PC-3 (cell line): ENCODE measurements around the gene VWC2L. TPM values are rescaled to one million over a fixed set of nuclear protein-coding genes. Genes with fewer than 3 reads are reported as not detected.

Experiments used
- ATAC-seq: fragments of 200-7000 bp; cut with Tn5 transposase; 2 replicates; pipeline ENCODE4 v1.9.1; 2020; ENCODE audit warnings: mild to moderate bottlenecking, moderate library complexity
- BruUV-seq: library from RNA; stranded (reverse); fragments of 400-500 nt; replicated peaks from 2 replicates; lab custom pipeline; 2021; lab: Mats Ljungman, UMichigan
- CTCF ChIA-PET: fragments of 300-600 bp; sonication (Branson Sonifier 250); formaldehyde crosslinking; loops from one replicate; lab custom pipeline; 2022; ENCODE audit warnings: antibody characterized with exemption; lab: Charles Lee
- POLR2A ChIA-PET: fragments of 300-600 bp; sonication (Branson Sonifier 250); formaldehyde crosslinking; loops from one replicate; lab custom pipeline; 2022; ENCODE audit warnings: antibody characterized with exemption; ENCODE audit not compliant: unreplicated experiment; lab: Charles Lee
- DNase-seq: peaks from one replicate; pipeline ENCODE4 v3.0.0-alpha.2; 2015
- H2AFZ ChIP-seq: fragments of 300-600 bp; sonication (generic); 2 replicates; pipeline ENCODE4 v1.6.0; 2016; ENCODE audit warnings: antibody characterized with exemption, low read length
- H3F3A ChIP-seq: fragments of 300-600 bp; sonication (generic); one replicate; pipeline ENCODE4 v1.6.0; 2017; ENCODE audit warnings: antibody characterized with exemption, low read length, control low read depth, mild to moderate bottlenecking; ENCODE audit not compliant: unreplicated experiment
- H3K27ac ChIP-seq: fragments of 300-600 bp; sonication (generic); 2 replicates; pipeline ENCODE4 v1.5.1; 2016; ENCODE audit warnings: mild to moderate bottlenecking, low read length
- H3K27me3 ChIP-seq: fragments of 300-600 bp; sonication (generic); 2 replicates; pipeline ENCODE4 v1.6.1; 2016; ENCODE audit warnings: low read length, mixed read lengths
- H3K36me3 ChIP-seq: fragments of 300-600 bp; sonication (generic); 2 replicates; pipeline ENCODE4 v1.6.1; 2016; ENCODE audit warnings: low read depth, mixed run types, low read length, mixed read lengths
- H3K4me1 ChIP-seq: fragments of 300-600 bp; sonication (generic); 2 replicates; pipeline ENCODE4 v1.5.1; 2016; ENCODE audit warnings: low read length; ENCODE audit not compliant: insufficient read depth
- H3K4me2 ChIP-seq: fragments of 300-600 bp; sonication (generic); 2 replicates; pipeline ENCODE4 v1.6.0; 2016; ENCODE audit warnings: low read length
- H3K4me3 ChIP-seq: fragments of 300-600 bp; sonication (generic); 2 replicates; pipeline ENCODE4 v1.5.1; 2016; ENCODE audit warnings: mild to moderate bottlenecking, low read length, mixed read lengths
- H3K79me2 ChIP-seq: fragments of 300-600 bp; sonication (generic); 2 replicates; pipeline ENCODE4 v1.6.1; 2017; ENCODE audit warnings: low read length, mixed read lengths
- H3K9ac ChIP-seq: fragments of 300-600 bp; sonication (generic); 2 replicates; pipeline ENCODE4 v1.6.0; 2016; ENCODE audit warnings: mild to moderate bottlenecking, low read length
- H3K9me2 ChIP-seq: fragments of 300-600 bp; sonication (generic); replicated peaks from 2 replicates; pipeline ENCODE4 v1.6.1; 2016; ENCODE audit warnings: mixed run types, low read length, mixed read lengths
- H3K9me3 ChIP-seq: fragments of 300-600 bp; sonication (generic); 2 replicates; pipeline ENCODE4 v1.6.1; 2016; ENCODE audit warnings: low read length, mixed read lengths
- H4K20me1 ChIP-seq: fragments of 300-600 bp; sonication (generic); 2 replicates; pipeline ENCODE4 v1.6.1; 2016; ENCODE audit warnings: low read length, mixed read lengths
- EZH2 ChIP-seq: fragments of 300-600 bp; sonication (generic); IDR thresholded peaks from one replicate; pipeline ENCODE4 v1.6.1; 2017; ENCODE audit warnings: antibody characterized with exemption, mild to moderate bottlenecking, low read length; ENCODE audit not compliant: unreplicated experiment
- EZH2phosphoT487 ChIP-seq: fragments of 300-600 bp; sonication (generic); IDR thresholded peaks from 2 replicates; pipeline ENCODE4 v1.6.1; 2018; ENCODE audit warnings: mild to moderate bottlenecking, antibody characterized with exemption, low read length, borderline replicate concordance
- intact Hi-C: fragments of 100-400 bp; cut with micrococcal nuclease; formaldehyde crosslinking; loops from 2 replicates; pipeline ENCODE4 v1.9.0; 2023
- total RNA-seq: library from RNA; depleted of rRNA; stranded (reverse); fragments of >200 nt; gene quantifications from 2 replicates; pipeline ENCODE4 v1.2.3, GENCODE V29; 2014
- TF ChIP-seq, protein P1 (sequence below): fragments of 300-600 bp; sonication (generic); conservative IDR thresholded peaks from 2 replicates; pipeline ENCODE4 v1.5.1; 2017; ENCODE audit warnings: antibody characterized with exemption, low read depth, mild to moderate bottlenecking, low read length

The VWC2L gene
- total RNA-seq, 1 experiment from 2014 or later = not detected

DNA sequence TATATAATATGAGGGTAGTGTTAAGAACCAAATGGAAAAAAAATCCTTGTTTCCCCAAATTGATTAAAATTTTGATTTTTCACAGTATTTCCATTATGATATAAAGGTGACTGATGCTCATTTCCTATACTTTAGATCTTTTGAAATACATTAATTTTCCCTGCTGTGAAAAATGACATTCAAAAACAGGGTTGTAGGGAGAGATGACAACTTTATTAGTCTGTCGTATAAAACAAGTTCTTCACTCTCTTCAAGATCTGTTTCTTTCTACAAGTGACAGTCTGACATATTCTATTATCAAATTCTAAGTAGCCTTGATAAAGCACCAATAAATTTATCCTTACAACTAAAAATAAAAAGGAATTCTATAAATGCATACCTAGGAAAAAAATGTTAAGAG, 45.3 kb upstream of the VWC2L start:
- Histone ChIP-seq H3F3A (no peaks in the 10 kb centered on the region), H4K20me1 (no peaks in the 10 kb centered on the region), H2AFZ (no peak overlapping the region), H3K9me3 (no peaks in the 10 kb centered on the region), H3K4me2 (no peak overlapping the region), H3K27ac (no peak overlapping the region), H3K27me3 (no peaks in the 10 kb centered on the region), H3K9me2 (no peaks in the 10 kb centered on the region), H3K9ac (no peak overlapping the region), H3K4me1 (no peaks in the 10 kb centered on the region), H3K36me3 (no peaks in the 10 kb centered on the region), H3K79me2 (no peaks in the 10 kb centered on the region), H3K4me3 (no peak overlapping the region)
- CTCF ChIA-PET = no interaction called here
- POLR2A ChIA-PET = no interaction called here
- DNase-seq = no peak
- ATAC-seq = no peak
- BruUV-seq = no TSS peak
- TF ChIP-seq EZH2 (no peak), EZH2phosphoT487 (no peak)
- TF ChIP-seq, protein P1, sequence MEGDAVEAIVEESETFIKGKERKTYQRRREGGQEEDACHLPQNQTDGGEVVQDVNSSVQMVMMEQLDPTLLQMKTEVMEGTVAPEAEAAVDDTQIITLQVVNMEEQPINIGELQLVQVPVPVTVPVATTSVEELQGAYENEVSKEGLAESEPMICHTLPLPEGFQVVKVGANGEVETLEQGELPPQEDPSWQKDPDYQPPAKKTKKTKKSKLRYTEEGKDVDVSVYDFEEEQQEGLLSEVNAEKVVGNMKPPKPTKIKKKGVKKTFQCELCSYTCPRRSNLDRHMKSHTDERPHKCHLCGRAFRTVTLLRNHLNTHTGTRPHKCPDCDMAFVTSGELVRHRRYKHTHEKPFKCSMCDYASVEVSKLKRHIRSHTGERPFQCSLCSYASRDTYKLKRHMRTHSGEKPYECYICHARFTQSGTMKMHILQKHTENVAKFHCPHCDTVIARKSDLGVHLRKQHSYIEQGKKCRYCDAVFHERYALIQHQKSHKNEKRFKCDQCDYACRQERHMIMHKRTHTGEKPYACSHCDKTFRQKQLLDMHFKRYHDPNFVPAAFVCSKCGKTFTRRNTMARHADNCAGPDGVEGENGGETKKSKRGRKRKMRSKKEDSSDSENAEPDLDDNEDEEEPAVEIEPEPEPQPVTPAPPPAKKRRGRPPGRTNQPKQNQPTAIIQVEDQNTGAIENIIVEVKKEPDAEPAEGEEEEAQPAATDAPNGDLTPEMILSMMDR = no peak
- intact Hi-C loops = no loop called here

DNA sequence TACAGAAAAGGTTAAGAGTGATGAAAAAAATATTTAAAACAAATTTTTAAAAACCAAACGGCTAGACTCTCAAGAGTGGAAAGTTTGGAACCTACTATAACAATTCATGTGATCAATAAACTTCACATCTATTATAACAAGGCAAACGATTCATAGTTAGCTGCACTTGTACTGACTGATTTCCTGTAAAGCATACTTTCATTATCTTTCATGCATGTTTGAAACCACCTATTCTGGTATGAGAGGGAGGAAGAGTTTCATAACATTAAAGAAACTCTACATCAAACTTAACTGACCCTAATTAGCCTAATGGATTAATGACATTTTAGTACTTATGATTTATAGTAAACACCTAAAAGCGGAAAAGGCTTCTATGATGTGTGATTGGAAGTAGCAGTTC, 43.7 kb upstream of the VWC2L start:
- ATAC-seq = no peak
- no TSS peak for BruUV-seq
- no peak overlapping the region for H3K9ac ChIP-seq
- no peaks in the 10 kb centered on the region for H4K20me1 ChIP-seq
- no peaks in the 10 kb centered on the region for H3K4me1 ChIP-seq
- no peak overlapping the region for H2AFZ ChIP-seq
- H3K4me2 ChIP-seq = no peak overlapping the region
- no peaks in the 10 kb centered on the region for H3K27me3 ChIP-seq
- ChIA-PET POLR2A (no interaction called here), CTCF (no interaction called here)
- intact Hi-C loops = no loop called here
- no peak overlapping the region for H3K4me3 ChIP-seq
- no peaks in the 10 kb centered on the region for H3K36me3 ChIP-seq
- H3K79me2 ChIP-seq = no peaks in the 10 kb centered on the region
- DNase-seq = no peak
- no peaks in the 10 kb centered on the region for H3K9me2 ChIP-seq
- H3K9me3 ChIP-seq = no peaks in the 10 kb centered on the region
- no peak overlapping the region for H3K27ac ChIP-seq
- TF ChIP-seq EZH2phosphoT487 (no peak), EZH2 (no peak)
- TF ChIP-seq, protein P1 = no peak
- no peaks in the 10 kb centered on the region for H3F3A ChIP-seq

DNA sequence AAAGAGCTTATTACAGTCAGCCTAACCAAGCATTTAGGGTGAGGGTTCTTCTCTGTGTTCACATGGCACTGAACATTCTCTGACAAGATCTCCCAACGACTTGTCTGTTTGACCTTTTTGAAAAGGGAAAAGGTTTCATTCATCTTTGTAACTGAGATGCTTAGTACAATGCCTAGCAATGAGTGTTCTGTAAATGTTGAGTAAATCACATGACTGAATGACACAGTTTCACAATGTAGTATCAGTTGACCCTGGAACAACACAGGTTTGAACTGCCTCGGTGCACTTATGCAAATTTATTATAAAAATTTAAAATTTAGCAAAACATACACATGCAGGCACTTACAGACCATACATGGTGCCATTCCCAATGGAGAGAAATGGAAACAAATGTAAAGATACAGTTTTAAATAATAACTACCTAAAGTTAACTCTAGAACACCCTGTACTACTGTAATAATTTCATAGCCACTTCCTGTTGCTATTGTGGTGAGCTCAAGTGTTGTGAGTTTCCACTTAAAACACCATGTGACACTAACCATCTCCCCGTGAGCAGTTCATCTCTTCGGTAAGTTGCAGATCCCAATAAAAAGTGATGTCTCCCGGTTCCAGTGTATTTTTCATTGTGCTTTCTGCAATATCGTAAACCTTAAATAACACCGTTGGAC, 34.1 kb upstream of the VWC2L start:
- Histone ChIP-seq H3K9me3 (no peaks in the 10 kb centered on the region), H3K79me2 (no peaks in the 10 kb centered on the region), H3K27ac (no peak overlapping the region), H3F3A (peaks cover 5% of the 10 kb centered on the region), H3K4me1 (peaks cover 39% of the 10 kb centered on the region), H3K9me2 (no peaks in the 10 kb centered on the region), H2AFZ (no peak overlapping the region), H3K4me3 (no peak overlapping the region), H4K20me1 (no peaks in the 10 kb centered on the region), H3K4me2 (peak overlapping the region; percentile 67), H3K9ac (no peak overlapping the region), H3K36me3 (no peaks in the 10 kb centered on the region), H3K27me3 (no peaks in the 10 kb centered on the region)
- intact Hi-C loops = no loop called here
- CTCF ChIA-PET = no interaction called here
- POLR2A ChIA-PET = no interaction called here
- ATAC-seq (no peak), DNase-seq (no peak)
- BruUV-seq = no TSS peak
- no peak for TF ChIP-seq EZH2
- no peak for TF ChIP-seq EZH2phosphoT487
- TF ChIP-seq, protein P1 = no peak
